Vagina (tissue), 2 donors: ENCODE results near the gene NPAS2. TPM values are rescaled to one million over a fixed set of nuclear protein-coding genes. Genes with fewer than 3 reads are reported as not detected.

Source experiments
- DNase-seq, 2 donors: peaks; one replicate each; pipeline ENCODE4 v3.0.0-alpha.2; 2017; ENCODE audit errors: extremely low spot score in 2 of 2
- H3K27ac ChIP-seq: fragments of 200-600 bp; sonication (generic); one replicate; pipeline ENCODE4 v1.5.1; 2019
- H3K27me3 ChIP-seq: fragments of 200-600 bp; sonication (generic); one replicate; pipeline ENCODE4 v1.5.1; 2019
- H3K36me3 ChIP-seq, 2 donors: fragments of 200-600 bp; sonication (generic); one replicate each; pipeline ENCODE4 v1.5.1; 2017 to 2019
- H3K4me1 ChIP-seq: fragments of 200-600 bp; sonication (generic); one replicate; pipeline ENCODE4 v1.5.1; 2019
- H3K4me3 ChIP-seq, 2 donors: fragments of 200-600 bp; sonication (generic); 1 replicate in 1 of 2; 2 replicates in 1 of 2; pipeline ENCODE4 v1.5.1; 2016 to 2019
- H3K9me3 ChIP-seq: fragments of 200-600 bp; sonication (generic); one replicate; pipeline ENCODE4 v1.5.1; 2019
- CTCF ChIP-seq, 3 experiments: fragments of 450-650 bp in 2 of 3; fragments of 200-600 bp in 1 of 3; sonication (generic) in 1 of 3; IDR thresholded peaks; one replicate each; pipeline ENCODE4 v1.5.1; 2017 to 2019; ENCODE audit warnings: antibody characterized with exemption in 3 of 3, mild to moderate bottlenecking in 2 of 3, moderate library complexity in 2 of 3
- POLR2A ChIP-seq, 2 donors: fragments of 450-650 bp; IDR thresholded peaks; one replicate each; pipeline ENCODE4 v1.6.1; 2017; ENCODE audit warnings: antibody characterized with exemption in 2 of 2, mild to moderate bottlenecking in 2 of 2, moderate library complexity in 2 of 2
- POLR2AphosphoS5 ChIP-seq, 2 donors: sonication (generic); formaldehyde crosslinking; IDR thresholded peaks; one replicate each; pipeline ENCODE4 v1.9.0; 2017; ENCODE audit warnings: antibody characterized with exemption in 2 of 2, mild to moderate bottlenecking in 2 of 2, low read depth in 1 of 2; ENCODE audit not compliant: insufficient read depth in 1 of 2
- intact Hi-C: fragments of 100-400 bp; cut with DNase I; formaldehyde crosslinking; loops from one replicate; pipeline ENCODE4 v1.15.1; 2023
- total RNA-seq: library from RNA; depleted of rRNA; stranded (reverse); fragments of >200 nt; gene quantifications from one replicate; pipeline ENCODE4 v1.2.3, GENCODE V29; 2016

NPAS2 gene
- total RNA-seq, 1 donor from 2014 or later: 37.6 TPM

- H3K27me3 ChIP-seq: no peaks in the 10 kb centered on the region
- H3K9me3 ChIP-seq: no peaks in the 10 kb centered on the region
- TF ChIP-seq CTCF (IDR thresholded peaks at IDR 0.05): no peak
- DNase-seq: no peak
- no peak overlapping the region for H3K27ac ChIP-seq
- intact Hi-C loops: no loop called here
- H3K36me3 ChIP-seq: no peaks in the 10 kb centered on the region
- H3K4me1 ChIP-seq: peaks cover 8% of the 10 kb centered on the region
- no peak overlapping the region for H3K4me3 ChIP-seq
Measured at GRCh38 chr2:100782380-100782878, 37.5 kb upstream of the NPAS2 start.

GRCh38 chr2:100783987-100784386 lies 36.0 kb upstream of the NPAS2 start:
- no peaks in the 10 kb centered on the region for H3K9me3 ChIP-seq
- no peak overlapping the region for H3K27ac ChIP-seq
- H3K36me3 ChIP-seq: no peaks in the 10 kb centered on the region
- TF ChIP-seq POLR2A (IDR thresholded peaks at IDR 0.05) (no peak), POLR2AphosphoS5 (IDR thresholded peaks at IDR 0.05; ENCODE audit: insufficient read depth in 1 of 2, low read depth in 1 of 2) (no peak), CTCF (IDR thresholded peaks at IDR 0.05) (no peak)
- H3K4me1 ChIP-seq: peaks cover 8% of the 10 kb centered on the region
- DNase-seq: no peak
- no peaks in the 10 kb centered on the region for H3K27me3 ChIP-seq
- H3K4me3 ChIP-seq: no peak overlapping the region
- intact Hi-C loops: no loop called here

GRCh38 chr2:100784681-100785080 lies 35.3 kb upstream of the NPAS2 start:
- DNase-seq: no peak
- no peaks in the 10 kb centered on the region for H3K27me3 ChIP-seq
- H3K9me3 ChIP-seq: no peaks in the 10 kb centered on the region
- TF ChIP-seq CTCF (IDR thresholded peaks at IDR 0.05) (no peak), POLR2A (IDR thresholded peaks at IDR 0.05) (no peak), POLR2AphosphoS5 (IDR thresholded peaks at IDR 0.05; ENCODE audit: insufficient read depth in 1 of 2, low read depth in 1 of 2) (no peak)
- no peak overlapping the region for H3K27ac ChIP-seq
- intact Hi-C loops: no loop called here
- H3K36me3 ChIP-seq: no peaks in the 10 kb centered on the region
- H3K4me1 ChIP-seq: peaks cover 8% of the 10 kb centered on the region
- no peak overlapping the region for H3K4me3 ChIP-seq

GRCh38 chr2:100785626-100786296 lies 34.2 kb upstream of the NPAS2 start:
- Histone ChIP-seq H3K27me3 (no peaks in the 10 kb centered on the region), H3K4me3 (no peak overlapping the region), H3K36me3 (no peaks in the 10 kb centered on the region), H3K9me3 (no peaks in the 10 kb centered on the region), H3K4me1 (peaks cover 8% of the 10 kb centered on the region), H3K27ac (no peak overlapping the region)
- DNase-seq: no peak
- no peak for TF ChIP-seq POLR2AphosphoS5 (IDR thresholded peaks at IDR 0.05; ENCODE audit: insufficient read depth in 1 of 2, low read depth in 1 of 2)
- TF ChIP-seq CTCF (IDR thresholded peaks at IDR 0.05): no peak
- TF ChIP-seq POLR2A (IDR thresholded peaks at IDR 0.05): no peak
- intact Hi-C loops: no loop called here

- no peak for DNase-seq
- TF ChIP-seq POLR2A (IDR thresholded peaks at IDR 0.05) (no peak), POLR2AphosphoS5 (IDR thresholded peaks at IDR 0.05; ENCODE audit: insufficient read depth in 1 of 2, low read depth in 1 of 2) (peak in 1 of 2 donors; percentile 62), CTCF (IDR thresholded peaks at IDR 0.05) (no peak)
- H3K27ac ChIP-seq: no peak overlapping the region
- peaks cover 8% of the 10 kb centered on the region for H3K4me1 ChIP-seq
- intact Hi-C loops: no loop called here
- no peak overlapping the region for H3K4me3 ChIP-seq
- no peaks in the 10 kb centered on the region for H3K27me3 ChIP-seq
- no peaks in the 10 kb centered on the region for H3K36me3 ChIP-seq
- H3K9me3 ChIP-seq: no peaks in the 10 kb centered on the region
Measured at GRCh38 chr2:100786297-100786658, 33.7 kb upstream of the NPAS2 start.
